BJ (cell line): Measurements from ENCODE around the gene OTUD3. TPM values are rescaled to one million over a fixed set of nuclear protein-coding genes. Genes with fewer than 3 reads are reported as not detected.
"Not testable (repeated sequence)": the region's sequence is repeated elsewhere in the genome, so short reads cannot be mapped to it uniquely, and the experiment has no call there.

ENCODE experiments used
- CTCF ChIA-PET: fragments of 350-600 bp; formaldehyde crosslinking; extraction: SDS; loops from one replicate; lab custom pipeline; 2021; ENCODE audit warnings: antibody characterized with exemption, inconsistent platforms; lab: Yijun Ruan, JAX
- POLR2A ChIA-PET: fragments of 300-600 bp; sonication (Branson Sonifier 250); formaldehyde crosslinking; extraction: SDS; loops from one replicate; lab custom pipeline; 2021; ENCODE audit warnings: antibody characterized with exemption; lab: Charles Lee
- DNase-seq: peaks from one replicate; pipeline ENCODE4 v3.0.0-alpha.2; 2011; ENCODE audit warnings: low read depth
- H3K27me3 ChIP-seq: 2 replicates; pipeline ENCODE4 v1.6.0; 2011; ENCODE audit warnings: low read length; ENCODE audit not compliant: control insufficient read depth, insufficient read depth
- H3K36me3 ChIP-seq: 2 replicates; pipeline ENCODE4 v1.5.1; 2011; ENCODE audit warnings: low read length; ENCODE audit not compliant: control insufficient read depth, insufficient read depth
- H3K4me3 ChIP-seq: 2 replicates; pipeline ENCODE4 v1.5.1; 2011; ENCODE audit warnings: low read depth, mild to moderate bottlenecking, control low read depth, low read length
- CTCF ChIP-seq: IDR thresholded peaks from 2 replicates; pipeline ENCODE4 v1.5.1; 2011; ENCODE audit warnings: low read depth, mild to moderate bottlenecking, control low read depth, inconsistent platforms, low read length, moderate library complexity; ENCODE audit not compliant: insufficient read depth
- polyA plus RNA-seq: library from polyadenylated mRNA; depleted of rRNA; stranded (reverse); fragments of >200 nt; gene quantifications from 2 replicates; pipeline ENCODE4 v1.2.3, GENCODE V29; 2011

Gene OTUD3
- polyA plus RNA-seq, 1 experiment = 2.5 TPM

GRCh38 chr1:19844731-19845495, 37.3 kb upstream of the OTUD3 start:
- TF ChIP-seq CTCF = no peak
- H3K36me3 ChIP-seq = no peaks in the 10 kb centered on the region
- DNase-seq = no peak
- ChIA-PET POLR2A (no interaction called here), CTCF (interaction anchor here (0.7 to 1.5 kb wide), 5 partner anchors 9 to 140 kb away, joined by 3 to 5 read pairs (median 3); partner anchors contain the start of gene OTUD3)
- no peak overlapping the region for H3K4me3 ChIP-seq
- H3K27me3 ChIP-seq = no peaks in the 10 kb centered on the region

- Histone ChIP-seq H3K4me3 (no peak overlapping the region), H3K36me3 (no peaks in the 10 kb centered on the region), H3K27me3 (no peaks in the 10 kb centered on the region)
- TF ChIP-seq CTCF = no peak
- POLR2A ChIA-PET = no interaction called here
- CTCF ChIA-PET = interaction anchor here (1.0 to 1.5 kb wide), 2 partner anchors 9 to 84 kb away, joined by 3 to 5 read pairs; no protein-coding TSS in a partner anchor
- DNase-seq = no peak
Measured at GRCh38 chr1:19845555-19845954, 36.6 kb upstream of the OTUD3 start.

GRCh38 chr1:19846338-19846737, 35.9 kb upstream of the OTUD3 start:
- CTCF ChIA-PET = interaction anchor here (0.5 kb wide), 1 partner anchor 247 kb away, joined by 3 read pairs; no protein-coding TSS in a partner anchor
- DNase-seq = no peak
- no peak for TF ChIP-seq CTCF

GRCh38 chr1:19847334-19847733, 34.9 kb upstream of the OTUD3 start:
- H3K4me3 ChIP-seq, H3K27me3 ChIP-seq, POLR2A ChIA-PET, CTCF ChIA-PET, H3K36me3 ChIP-seq, DNase-seq: not testable (repeated sequence)

More at GRCh38 chr1:19846338-19846737, 35.9 kb upstream of the OTUD3 start:
- Histone ChIP-seq H3K27me3 (no peaks in the 10 kb centered on the region), H3K4me3 (no peak overlapping the region), H3K36me3 (no peaks in the 10 kb centered on the region)
- POLR2A ChIA-PET = no interaction called here

- POLR2A ChIA-PET, H3K27me3 ChIP-seq, H3K36me3 ChIP-seq, DNase-seq, H3K4me3 ChIP-seq: not testable (repeated sequence)
- CTCF ChIA-PET = interaction anchor here (0.7 to 1.2 kb wide), 2 partner anchors 17 to 27 kb away, joined by 3 read pairs; no protein-coding TSS in a partner anchor
Measured at GRCh38 chr1:19849307-19849706, 32.9 kb upstream of the OTUD3 start.

- ChIA-PET POLR2A (no interaction called here), CTCF (no interaction called here)
- Histone ChIP-seq H3K36me3 (no peaks in the 10 kb centered on the region), H3K27me3 (no peaks in the 10 kb centered on the region), H3K4me3 (no peak overlapping the region)
- no peak for TF ChIP-seq CTCF
- DNase-seq = no peak
Measured at GRCh38 chr1:19850214-19850613, 32.0 kb upstream of the OTUD3 start.
